NCI-H1092 (cell line): ENCODE results near the gene RNF157.
"Not testable (repeated sequence)": the region's sequence is repeated elsewhere in the genome, so short reads cannot be mapped to it uniquely, and the experiment has no call there.

Experiments used
- DNase-seq: peaks from one replicate; lab custom pipeline; 2025; lab: John Stamatoyannopoulos, UW

The RNF157 gene

GRCh38 chr17:76254275-76254674 is 14.0 kb upstream of the RNF157 start:
- DNase-seq = no peak

GRCh38 chr17:76253841-76254240 is 13.5 kb upstream of the RNF157 start:
- DNase-seq = no peak

GRCh38 chr17:76252967-76253766 is 12.9 kb upstream of the RNF157 start:
- DNase-seq = not testable (repeated sequence)

- no peak for DNase-seq
Observed at GRCh38 chr17:76252040-76252954, 12.0 kb upstream of the RNF157 start.

GRCh38 chr17:76251478-76252039 is 11.3 kb upstream of the RNF157 start:
- DNase-seq = no peak

- no peak for DNase-seq
Observed at GRCh38 chr17:76250141-76250540, 9.8 kb upstream of the RNF157 start.

GRCh38 chr17:76248013-76248782 is 7.9 kb upstream of the RNF157 start:
- DNase-seq = no peak

GRCh38 chr17:76247304-76247703 is 7.0 kb upstream of the RNF157 start:
- no peak for DNase-seq

- DNase-seq = no peak
Observed at GRCh38 chr17:76246080-76247066, 6.1 kb upstream of the RNF157 start.

- DNase-seq = not testable (repeated sequence)
Observed at GRCh38 chr17:76244721-76245120, 4.4 kb upstream of the RNF157 start.

- DNase-seq = no peak
Observed at GRCh38 chr17:76243826-76244679, 3.8 kb upstream of the RNF157 start.

- no peak for DNase-seq
Observed at GRCh38 chr17:76241691-76242255, 1.5 kb upstream of the RNF157 start.

GRCh38 chr17:76241204-76241538 is 878 bp upstream of the RNF157 start:
- DNase-seq = no peak

- DNase-seq = no peak
Observed at GRCh38 chr17:76239538-76240274, 587 bp downstream of the RNF157 start.

- no peak for DNase-seq
Observed at GRCh38 chr17:76238847-76239537, 1.3 kb downstream of the RNF157 start.

GRCh38 chr17:76237859-76238313 is 2.4 kb downstream of the RNF157 start:
- no peak for DNase-seq

GRCh38 chr17:76236603-76237002 is 3.7 kb downstream of the RNF157 start:
- no peak for DNase-seq

- no peak for DNase-seq
Observed at GRCh38 chr17:76235883-76236282, 4.4 kb downstream of the RNF157 start.
